ENCODE data around the gene FAM25A. TPM values are rescaled to one million over a fixed set of nuclear protein-coding genes. Genes with fewer than 3 reads are reported as not detected.

FAM25A gene
- total RNA-seq, 2 experiments from 2014 or later, result not detected

Other genes starting within 250 kb of the FAM25A start
- not detected for gene MMRN2, start 62.7 kb upstream of the FAM25A start, total RNA-seq
- 1 to 10 TPM in 1 of 2 experiments, under 1 TPM in 1; 0.72 to 1.2 TPM for gene SNCG, start 61.7 kb upstream of the FAM25A start, total RNA-seq
- not detected for gene ADIRF, start 51.8 kb upstream of the FAM25A start, total RNA-seq
- gene GLUD1, start 74.5 kb downstream of the FAM25A start, total RNA-seq, result 100 to 1,000 TPM; 166 to 168 TPM
- gene SHLD2, start 74.9 kb downstream of the FAM25A start, total RNA-seq, result 10 to 100 TPM; 16.7 to 17.6 TPM
- under 1 TPM in 1 of 2 experiments, not detected in 1; 0.07 TPM for gene NUTM2A, start 205.2 kb downstream of the FAM25A start, total RNA-seq